ENCODE measurements around the gene GALNT2. TPM values are rescaled to one million over a fixed set of nuclear protein-coding genes. Genes with fewer than 3 reads are reported as not detected.

GALNT2 gene
- total and polyA plus RNA-seq, 9 of the 15 experiments (the other 6 are each of a cell fraction or from before 2014, with no cell fraction given), result 1.6 to 106 (median 51.9) TPM

- no TSS peak for BruUV-seq (replicated peaks)
- Histone ChIP-seq H3K27me3 (ENCODE audit: control insufficient read depth in 2 of 2, insufficient read depth in 2 of 2, low read length in 2 of 2) (no peaks in the 10 kb centered on the region), H3K9me3 (replicated peaks; ENCODE audit: control insufficient read depth, insufficient read depth, low read depth, low read length) (no peaks in the 10 kb centered on the region), H3K4me2 (ENCODE audit: insufficient read depth, low read length) (no peak overlapping the region), H2AFZ (ENCODE audit: low read depth, low read length) (no peak overlapping the region), H3K9me1 (ENCODE audit: control insufficient read depth, insufficient read depth, low read length) (no peaks in the 10 kb centered on the region), H3K4me1 (replicated peaks in 1 of 2; ENCODE audit: control insufficient read depth in 2 of 2, insufficient read depth in 2 of 2, low read length in 2 of 2) (peaks cover 6 to 10% of the 10 kb centered on the region in 2 experiments; a peak in 3 of 5 replicates), H3K36me3 (ENCODE audit: control insufficient read depth, insufficient read depth, low read length) (peaks cover 8% of the 10 kb centered on the region; the same call in 1 of the 3 replicates), H3K9ac (ENCODE audit: insufficient read depth in 1 of 2, low read depth in 2 of 2, low read length in 2 of 2) (no peak overlapping the region), H4K20me1 (replicated peaks; ENCODE audit: control insufficient read depth, insufficient read depth, low read length) (peaks cover 39% of the 10 kb centered on the region), H3K4me3 (no peak overlapping the region), H3K27ac (ENCODE audit: extremely low read depth, low read depth, low read length) (no peak overlapping the region), H3K79me2 (ENCODE audit: control insufficient read depth, insufficient read depth, low read length) (peaks cover 90% of the 10 kb centered on the region)
- intact Hi-C loops (cut with micrococcal nuclease) (no loop called here), in situ Hi-C loops (cut with MboI) (no loop called here)
- WGBS (ENCODE audit: insufficient coverage, low coverage, missing lambda C conversion rate), result 82% methylated on average over 3 of the region's 3 CpGs
- CTCF ChIA-PET (ENCODE audit: low intra/inter-chr PET ratio), result no interaction called here
- POLR2A ChIA-PET, result no interaction called here
- no peak for FAIRE-seq
- no peak for DNase-seq (ENCODE audit: extremely low read depth in 1 of 4, low spot score in 3 of 4)
- no peak for ATAC-seq
- TF ChIP-seq STAT5B (CRISPR knock-in tag; IDR thresholded peaks at IDR 0.05) (no peak), ZFPM2 (CRISPR knock-in tag; IDR thresholded peaks at IDR 0.05) (no peak), ZNF592 (IDR thresholded peaks at IDR 0.05) (no peak), DMBX1 (CRISPR knock-in tag; IDR thresholded peaks at IDR 0.05; ENCODE audit: borderline replicate concordance) (no peak), ZNF3 (CRISPR knock-in tag; IDR thresholded peaks at IDR 0.05) (no peak), ZNF384 (IDR thresholded peaks at IDR 0.05; ENCODE audit: low read depth, low read length) (no peak), PRDM10 (IDR thresholded peaks at IDR 0.05; ENCODE audit: partially characterized antibody) (peak; percentile 87)
These were observed 33.9 kb downstream of the GALNT2 start for GRCh38 chr1:230100932-230101331.

Measured in K562 (cell line).